GM21390 (cell line): ENCODE measurements around the gene SMG5.
"Not testable (repeated sequence)": the region's sequence is repeated elsewhere in the genome, so short reads cannot be mapped to it uniquely, and the experiment has no call there.

ENCODE experiments used
- ATAC-seq: cut with Tn5 transposase; IDR thresholded peaks from one replicate; pipeline ENCODE4 v1.9.1; 2021; ENCODE audit not compliant: unreplicated experiment

Gene SMG5, protein sequence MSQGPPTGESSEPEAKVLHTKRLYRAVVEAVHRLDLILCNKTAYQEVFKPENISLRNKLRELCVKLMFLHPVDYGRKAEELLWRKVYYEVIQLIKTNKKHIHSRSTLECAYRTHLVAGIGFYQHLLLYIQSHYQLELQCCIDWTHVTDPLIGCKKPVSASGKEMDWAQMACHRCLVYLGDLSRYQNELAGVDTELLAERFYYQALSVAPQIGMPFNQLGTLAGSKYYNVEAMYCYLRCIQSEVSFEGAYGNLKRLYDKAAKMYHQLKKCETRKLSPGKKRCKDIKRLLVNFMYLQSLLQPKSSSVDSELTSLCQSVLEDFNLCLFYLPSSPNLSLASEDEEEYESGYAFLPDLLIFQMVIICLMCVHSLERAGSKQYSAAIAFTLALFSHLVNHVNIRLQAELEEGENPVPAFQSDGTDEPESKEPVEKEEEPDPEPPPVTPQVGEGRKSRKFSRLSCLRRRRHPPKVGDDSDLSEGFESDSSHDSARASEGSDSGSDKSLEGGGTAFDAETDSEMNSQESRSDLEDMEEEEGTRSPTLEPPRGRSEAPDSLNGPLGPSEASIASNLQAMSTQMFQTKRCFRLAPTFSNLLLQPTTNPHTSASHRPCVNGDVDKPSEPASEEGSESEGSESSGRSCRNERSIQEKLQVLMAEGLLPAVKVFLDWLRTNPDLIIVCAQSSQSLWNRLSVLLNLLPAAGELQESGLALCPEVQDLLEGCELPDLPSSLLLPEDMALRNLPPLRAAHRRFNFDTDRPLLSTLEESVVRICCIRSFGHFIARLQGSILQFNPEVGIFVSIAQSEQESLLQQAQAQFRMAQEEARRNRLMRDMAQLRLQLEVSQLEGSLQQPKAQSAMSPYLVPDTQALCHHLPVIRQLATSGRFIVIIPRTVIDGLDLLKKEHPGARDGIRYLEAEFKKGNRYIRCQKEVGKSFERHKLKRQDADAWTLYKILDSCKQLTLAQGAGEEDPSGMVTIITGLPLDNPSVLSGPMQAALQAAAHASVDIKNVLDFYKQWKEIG

DNA sequence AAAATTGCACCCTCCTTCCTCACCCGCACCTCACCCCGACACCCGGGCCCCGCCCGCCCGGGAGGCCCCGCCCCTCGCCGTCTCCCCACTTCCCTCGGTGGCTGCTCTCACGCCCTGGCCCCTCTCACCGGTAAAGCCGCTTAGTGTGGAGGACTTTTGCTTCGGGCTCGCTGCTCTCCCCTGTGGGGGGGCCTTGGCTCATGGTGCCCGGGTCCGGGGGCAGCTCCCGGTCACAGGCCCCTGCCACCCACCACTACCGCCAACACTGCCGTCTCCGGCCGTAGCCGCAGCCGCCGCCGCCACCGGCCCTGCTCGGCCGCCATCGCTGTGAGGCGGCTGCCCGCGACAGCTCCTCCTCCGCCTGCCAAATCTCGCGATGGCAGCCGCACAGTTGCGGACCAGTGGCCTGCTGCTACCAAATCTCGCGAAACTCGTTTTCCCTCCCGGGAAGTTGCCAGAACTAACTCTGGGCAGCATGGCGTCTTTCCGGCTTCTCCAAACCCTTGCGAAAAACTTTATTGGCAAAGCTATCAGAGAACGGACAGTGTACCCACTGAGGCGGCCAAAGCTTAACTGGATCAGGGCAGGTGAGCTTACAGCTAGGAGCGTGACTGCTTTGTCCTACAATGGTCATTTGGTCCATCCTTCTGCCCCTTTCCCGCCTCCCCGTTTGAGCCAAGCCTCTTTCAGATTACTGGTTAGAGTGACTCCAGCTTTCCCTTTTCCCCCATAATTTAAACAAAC is at the start of gene SMG5:
Gene SMG5 (minus strand): TSS at position 347 of the 744 bp plus-strand sequence. CDS start 145 bp downstream, at position 202.
- ATAC-seq: peak; percentile 80

DNA sequence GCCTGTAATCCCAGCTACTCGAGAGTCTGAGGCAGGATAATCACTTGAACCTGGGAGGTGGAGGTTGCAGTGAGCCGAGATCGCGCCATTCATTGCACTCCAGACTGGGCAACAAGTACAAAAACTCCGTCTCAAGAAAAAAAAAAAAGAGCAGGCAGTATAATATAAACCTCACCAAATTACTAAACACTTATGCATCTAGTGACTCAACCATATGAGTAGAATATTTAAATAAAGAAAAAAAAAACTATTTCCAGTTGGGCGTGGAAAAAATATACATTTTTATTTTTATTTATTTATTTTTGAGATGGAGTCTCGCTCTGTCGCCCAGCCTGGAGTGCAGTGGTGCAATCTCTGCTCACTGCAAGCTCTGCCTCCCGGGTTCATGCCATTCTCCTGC is 40.6 kb upstream of the SMG5 start:
- not testable (repeated sequence) for ATAC-seq

DNA sequence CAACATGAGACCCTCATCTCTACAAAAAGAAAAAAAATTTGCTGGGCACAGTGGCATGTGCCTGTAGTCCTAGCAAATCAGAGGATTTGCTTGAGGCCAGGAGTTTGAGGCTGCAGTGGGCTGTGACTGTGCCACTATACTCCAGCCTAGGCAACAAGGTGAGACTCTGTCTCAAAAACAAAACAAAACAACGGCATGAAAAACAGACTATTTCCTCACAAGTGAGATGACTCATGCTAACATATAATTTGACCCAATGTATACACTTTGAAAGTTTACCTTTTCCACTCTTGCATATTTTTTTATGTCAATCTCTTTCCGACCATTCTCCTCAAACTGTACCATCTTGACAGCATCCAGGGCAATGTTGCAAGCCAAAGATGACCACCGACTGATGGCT is 37.9 kb upstream of the SMG5 start:
- ATAC-seq: no peak

- no peak for ATAC-seq
These were observed 37.0 kb upstream of the SMG5 start for GRCh38 chr1:156319664-156320063.

- ATAC-seq: no peak
These were observed 34.3 kb upstream of the SMG5 start for GRCh38 chr1:156316909-156317308.

GRCh38 chr1:156310962-156311361 is 28.3 kb upstream of the SMG5 start:
- no peak for ATAC-seq

- ATAC-seq: no peak
These were observed 25.5 kb upstream of the SMG5 start for GRCh38 chr1:156308078-156308477.

- no peak for ATAC-seq
These were observed 22.6 kb upstream of the SMG5 start for GRCh38 chr1:156305215-156305614.

DNA sequence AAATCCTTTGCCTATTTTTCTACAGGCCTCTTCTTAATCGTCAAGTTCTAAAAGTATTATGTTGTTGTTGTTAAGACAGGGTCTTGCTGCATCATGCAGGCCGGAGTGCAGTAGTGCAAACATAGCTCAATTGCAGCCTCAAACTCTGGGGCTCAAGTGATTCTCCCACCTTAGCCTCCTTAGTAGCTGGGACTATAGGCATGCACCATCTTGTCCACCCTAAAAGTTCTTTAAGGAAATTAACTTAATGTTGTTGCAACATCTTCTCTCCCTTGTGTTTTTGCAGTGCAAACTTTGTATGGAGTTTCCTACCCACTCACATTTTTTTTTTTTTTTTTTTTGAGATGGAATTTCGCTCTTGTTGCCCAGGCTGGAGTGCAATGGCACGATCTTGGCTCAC is 20.6 kb upstream of the SMG5 start:
- ATAC-seq: no peak

DNA sequence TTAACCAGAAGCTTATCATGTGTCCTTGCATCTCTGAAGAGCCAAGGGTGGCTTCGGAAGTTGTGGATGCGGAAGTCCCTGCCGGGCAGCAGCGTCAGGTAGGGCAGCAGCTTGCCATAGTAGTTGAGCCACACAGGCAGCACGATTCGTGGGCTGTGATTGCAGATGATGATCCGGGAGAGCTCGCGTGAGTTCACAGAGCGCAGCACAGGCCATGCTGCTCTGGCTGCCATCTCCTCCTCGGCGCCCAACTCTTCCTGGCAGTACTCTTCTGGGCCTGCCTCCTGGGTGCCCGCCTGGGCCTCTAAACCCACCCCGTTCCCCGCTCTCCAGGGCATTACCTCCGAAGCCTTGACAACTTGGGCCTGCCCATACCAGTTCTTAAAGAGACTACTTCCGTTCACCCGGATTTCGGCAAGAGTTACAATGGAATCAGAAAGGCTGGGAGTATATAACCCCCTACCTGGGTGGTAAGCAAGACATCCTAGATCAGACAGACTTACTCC is 16.3 kb upstream of the SMG5 start, which contains the start of gene VHLL:
Gene VHLL (minus strand): TSS at position 456 of the 506 bp plus-strand sequence. CDS start 118 bp downstream, at position 338.
- ATAC-seq: no peak

DNA sequence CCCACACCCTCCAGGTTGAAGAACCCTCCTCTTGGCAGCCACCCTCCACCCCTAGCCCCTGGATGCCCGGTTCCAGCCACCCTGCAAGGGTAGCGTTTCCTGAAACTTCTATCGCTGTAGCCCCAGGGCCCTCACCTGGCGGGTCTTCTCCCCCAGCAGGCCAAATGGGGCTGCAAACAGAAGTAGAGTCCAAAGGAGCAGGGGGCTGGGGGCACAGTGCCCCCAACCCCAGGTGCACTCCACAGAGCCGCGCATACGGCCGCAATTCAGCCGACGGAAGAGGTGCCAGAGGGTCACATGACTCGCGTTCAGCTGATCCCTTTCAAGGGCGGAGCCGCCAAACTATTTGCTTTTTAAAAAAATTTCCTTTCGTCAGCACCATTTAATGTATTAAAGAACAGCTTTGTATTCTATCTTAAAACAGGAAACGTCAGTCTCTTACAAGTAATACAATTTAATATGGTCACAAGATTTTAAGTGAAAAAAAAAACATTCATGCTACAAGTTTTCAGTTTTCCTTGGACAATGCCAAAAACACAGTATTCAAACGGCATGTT is 12.8 kb upstream of the SMG5 start, which contains the start of gene GLMP:
Gene GLMP (minus strand): TSS at position 289 of the 557 bp plus-strand sequence. CDS start 34 bp downstream, at position 255.
- no peak for ATAC-seq

DNA sequence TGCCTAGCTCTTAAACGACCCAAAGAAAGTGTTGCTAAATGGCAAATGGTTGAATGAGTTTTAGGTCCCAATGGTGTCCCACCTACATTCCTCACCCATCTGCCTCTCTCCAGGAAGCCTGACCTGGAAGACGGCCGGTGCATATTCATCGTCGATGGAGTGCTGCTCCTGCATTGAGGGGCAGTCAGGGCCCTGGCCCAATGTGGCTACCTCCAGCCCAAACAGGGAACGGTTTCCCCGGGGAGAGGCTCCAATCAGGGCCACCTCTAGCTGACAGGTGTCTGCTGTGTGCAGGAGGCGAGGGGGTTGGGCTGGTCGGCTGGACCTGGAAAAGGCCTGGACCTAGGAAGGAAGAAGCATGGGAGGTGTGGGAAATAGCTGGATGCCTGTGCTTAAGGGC is 11.3 kb upstream of the SMG5 start:
- ATAC-seq: no peak

GRCh38 chr1:156293098-156293434 is 10.4 kb upstream of the SMG5 start:
- no peak for ATAC-seq

DNA sequence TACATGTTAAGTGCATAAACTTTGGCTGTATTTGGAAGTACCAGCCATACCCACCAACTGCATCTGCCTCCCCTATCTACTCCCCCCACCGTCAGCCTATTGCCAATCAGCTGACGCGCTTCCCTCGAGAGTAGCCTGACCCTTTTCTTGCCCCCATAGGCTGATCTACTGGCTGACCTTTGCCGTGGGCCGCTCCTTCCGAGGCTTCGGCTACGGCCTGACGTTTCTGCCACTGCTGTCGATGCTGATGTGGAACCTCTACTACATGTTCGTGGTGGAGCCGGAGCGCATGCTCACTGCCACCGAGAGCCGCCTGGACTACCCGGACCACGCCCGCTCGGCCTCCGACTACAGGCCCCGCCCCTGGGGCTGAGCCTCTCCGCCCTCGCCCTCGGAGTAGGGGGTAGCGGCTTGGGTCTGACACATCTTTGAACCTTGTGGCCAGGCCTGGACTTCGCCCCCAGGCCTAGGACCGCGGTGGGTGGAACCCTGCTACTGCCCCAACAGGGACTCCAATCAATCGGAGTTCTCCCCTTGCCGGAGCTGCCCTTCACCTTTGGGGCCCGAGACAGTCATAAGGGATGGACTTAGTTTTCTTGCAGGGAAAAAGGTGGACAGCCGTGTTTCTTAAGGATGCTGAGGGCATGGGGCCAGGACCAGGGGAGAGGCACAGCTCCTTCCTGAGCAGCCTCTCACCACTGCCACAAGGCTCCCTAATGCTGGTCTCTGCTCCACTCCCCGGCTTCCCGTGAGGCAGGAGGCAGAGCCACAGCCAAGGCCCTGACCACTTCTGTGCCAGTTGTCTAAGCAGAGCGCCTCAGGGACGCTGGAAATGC is 8.8 kb upstream of the SMG5 start:
- no peak for ATAC-seq

DNA sequence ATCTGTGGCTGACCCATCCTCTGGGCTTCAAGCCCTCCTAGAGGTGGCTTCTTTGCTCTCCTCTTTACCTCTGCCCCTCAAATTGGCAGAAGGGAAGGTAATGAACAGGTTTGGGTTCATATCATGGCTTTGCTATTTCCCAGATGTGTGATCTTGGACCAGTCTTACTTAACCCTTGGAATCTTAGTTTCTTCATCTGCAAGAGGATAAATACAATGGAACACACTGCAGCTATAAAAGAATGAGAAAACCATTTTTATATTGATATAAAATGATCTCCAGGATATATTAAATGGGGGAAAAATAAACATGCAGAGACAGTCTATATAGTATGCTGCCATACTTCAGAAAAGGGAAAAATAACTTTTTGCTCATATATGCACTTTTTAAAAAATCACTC is 7.2 kb upstream of the SMG5 start:
- ATAC-seq: no peak

DNA sequence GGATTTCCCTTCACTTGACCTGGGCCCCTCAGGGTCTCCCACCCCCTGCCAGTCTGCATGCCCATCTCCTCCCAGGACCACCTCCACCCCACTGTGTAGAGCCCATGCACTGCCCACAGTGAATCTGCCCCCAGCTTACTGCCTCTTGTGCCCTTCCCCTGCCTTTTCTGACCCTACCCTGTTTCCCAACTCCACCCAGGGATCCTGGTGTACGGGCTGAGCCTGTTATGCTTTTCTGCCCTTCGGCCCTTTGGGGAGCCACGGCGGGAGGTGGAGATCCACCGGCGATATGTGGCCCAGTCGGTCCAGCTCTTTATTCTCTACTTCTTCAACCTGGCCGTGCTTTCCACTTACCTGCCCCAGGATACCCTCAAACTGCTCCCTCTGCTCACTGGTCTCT is 3.4 kb upstream of the SMG5 start:
- ATAC-seq: no peak

- no peak for ATAC-seq
These were observed 2.8 kb upstream of the SMG5 start for GRCh38 chr1:156285437-156285836.

- no peak for ATAC-seq
These were observed 2.1 kb upstream of the SMG5 start for GRCh38 chr1:156284757-156285156.

DNA sequence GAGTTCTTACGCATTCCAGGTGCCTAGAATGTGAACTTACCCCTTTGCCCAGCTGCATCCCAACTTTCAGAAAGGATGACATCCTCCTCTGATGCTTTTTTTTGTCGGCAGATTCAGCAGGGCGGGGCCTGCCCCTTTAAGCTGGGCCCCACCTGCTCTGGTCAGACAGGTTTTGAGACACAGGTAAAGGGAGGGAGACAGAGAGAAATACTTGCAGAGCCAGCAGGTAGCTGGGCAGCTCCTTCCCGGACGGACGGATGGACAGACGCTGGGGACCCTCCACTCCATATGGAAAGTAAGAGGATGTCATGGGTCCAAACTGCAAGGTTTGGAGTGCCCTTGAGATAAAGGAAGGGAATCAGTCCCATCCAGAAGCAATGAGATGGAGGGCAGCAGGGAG is 1.5 kb upstream of the SMG5 start, which contains the start of gene TMEM79:
Gene TMEM79 (plus strand): TSS at position 214 of the 400 bp plus-strand sequence. CDS start 902 bp downstream, outside the sequence.
- ATAC-seq: no peak
